Esophagus squamous epithelium (tissue), 5 donors: Measurements from ENCODE around the gene DUS1L. TPM values are rescaled to one million over a fixed set of nuclear protein-coding genes. Genes with fewer than 3 reads are reported as not detected.

Experiments
- DNase-seq: peaks from one replicate; lab custom pipeline; 2025; lab: John Stamatoyannopoulos, UW
- H3K27ac ChIP-seq, 4 donors: fragments of 200-600 bp; sonication (generic); one replicate each; pipeline ENCODE4 v1.5.1; 2016 to 2019; ENCODE audit warnings: mild to moderate bottlenecking in 1 of 4
- H3K27me3 ChIP-seq, 4 donors: fragments of 200-600 bp; sonication (generic); 1 replicate in 3 of 4; 2 replicates in 1 of 4; pipeline versions ENCODE4 v1.5.1 to v1.6.0; 2017 to 2021; ENCODE audit warnings: antibody characterized with exemption in 1 of 4
- H3K36me3 ChIP-seq, 3 donors: fragments of 200-600 bp; sonication (generic); one replicate each; pipeline ENCODE4 v1.5.1; 2016 to 2019
- H3K4me1 ChIP-seq, 3 donors: fragments of 200-600 bp; sonication (generic); one replicate each; pipeline ENCODE4 v1.5.1; 2017 to 2019
- H3K4me3 ChIP-seq, 4 donors: fragments of 200-600 bp; sonication (generic); 1 replicate in 3 of 4; 2 replicates in 1 of 4; pipeline ENCODE4 v1.5.1; 2016 to 2019; ENCODE audit warnings: mild to moderate bottlenecking in 2 of 4, moderate library complexity in 1 of 4
- H3K9me3 ChIP-seq, 3 donors: fragments of 200-600 bp; sonication (generic); one replicate each; pipeline ENCODE4 v1.5.1; 2016 to 2019
- CTCF ChIP-seq, 6 experiments: fragments of 450-650 bp in 4 of 6; fragments of 200-600 bp in 2 of 6; sonication (generic) in 2 of 6; IDR thresholded peaks; one replicate each; pipeline ENCODE4 v1.5.1; 2016 to 2019; ENCODE audit warnings: antibody characterized with exemption in 6 of 6, mild to moderate bottlenecking in 4 of 6, moderate library complexity in 4 of 6
- POLR2A ChIP-seq, 4 donors: fragments of 450-650 bp; IDR thresholded peaks; one replicate each; pipeline ENCODE4 v1.6.1; 2017; ENCODE audit warnings: antibody characterized with exemption in 4 of 4, mild to moderate bottlenecking in 4 of 4, moderate library complexity in 3 of 4
- WGBS, 2 donors: methylation state at CpG; one replicate each; pipeline ENCODE4 v1.1.5; 2018; 5-methylcytosine and 5-hydroxymethylcytosine counted together
- intact Hi-C: fragments of 100-400 bp; cut with DNase I; formaldehyde crosslinking; loops from one replicate; pipeline ENCODE4 v1.15.0; 2022
- total RNA-seq, 4 donors: library from RNA; depleted of rRNA; stranded (reverse); fragments of >200 nt; gene quantifications; one replicate each; pipeline ENCODE4 v1.1.0, GENCODE V29; 2016
- donor health status: DM: yes; HTN: yes; CAD: no.

The DUS1L gene
- total RNA-seq, 4 donors from 2014 or later, result 53.3 to 125 (median 105) TPM

- peaks cover 0 to 26% (median 4%) of the 10 kb centered on the region in 3 donors for H3K36me3 ChIP-seq
- peak within 1 kb of the TSS; percentile 62 to 97 (median 82) for H3K4me3 ChIP-seq
- TF ChIP-seq CTCF (IDR thresholded peaks at IDR 0.05), result no peak
- no peaks in the 10 kb centered on the region for H3K27me3 ChIP-seq
- 0% methylated on average over 6 to 10 of the region's 42 CpGs for WGBS, 2 donors
- H3K4me1 ChIP-seq, result peaks cover 25 to 52% (median 30%) of the 10 kb centered on the region in 3 donors
- intact Hi-C loops, result loop anchor here (2.0 kb wide), 1 partner anchor 64 kb away; no protein-coding TSS in a partner anchor
- H3K27ac ChIP-seq, result peak within 1 kb of the TSS; percentile 75 to 88 (median 84)
- no peaks in the 10 kb centered on the region for H3K9me3 ChIP-seq
- peak; percentile 99 for DNase-seq
Measured at GRCh38 chr17:82022981-82023446, 42.6 kb downstream of the DUS1L start, which contains the start of gene LRRC45. LRRC45 (plus strand) TSS chr17:82023305; CDS start chr17:82023644, 339 bp downstream.

GRCh38 chr17:82022310-82022980 is 43.2 kb downstream of the DUS1L start, which contains the start of gene CENPX:
CENPX (minus strand) TSS chr17:82022878; CDS start chr17:82022861, 17 bp downstream.
- Histone ChIP-seq H3K27me3 (no peaks in the 10 kb centered on the region), H3K27ac (peak within 1 kb of the TSS; percentile 75 to 88 (median 84)), H3K9me3 (no peaks in the 10 kb centered on the region), H3K36me3 (peaks cover 0 to 25% (median 4%) of the 10 kb centered on the region in 3 donors), H3K4me3 (peak within 1 kb of the TSS; percentile 62 to 97 (median 82)), H3K4me1 (peaks cover 25 to 52% (median 30%) of the 10 kb centered on the region in 3 donors)
- no peak for DNase-seq
- WGBS, 2 donors, result 3% methylated on average over 8 of the region's 64 CpGs; no CpG with 5 or more reads in 1 of the 2 donors
- intact Hi-C loops, result loop anchor here (2.0 kb wide), 1 partner anchor 64 kb away; no protein-coding TSS in a partner anchor
- TF ChIP-seq POLR2A (IDR thresholded peaks at IDR 0.05), result peak in 3 of 4 donors; percentile 35 to 56 (median 54)
- no peak for TF ChIP-seq CTCF (IDR thresholded peaks at IDR 0.05)

GRCh38 chr17:82021900-82022309 is 43.7 kb downstream of the DUS1L start:
- DNase-seq, result no peak
- H3K27me3 ChIP-seq, result no peaks in the 10 kb centered on the region
- H3K4me1 ChIP-seq, result peaks cover 25 to 52% (median 30%) of the 10 kb centered on the region in 3 donors
- H3K27ac ChIP-seq, result peak overlapping the region; percentile 75 to 88 (median 84)
- TF ChIP-seq POLR2A (IDR thresholded peaks at IDR 0.05), result no peak
- TF ChIP-seq CTCF (IDR thresholded peaks at IDR 0.05), result no peak
- H3K36me3 ChIP-seq, result peaks cover 0 to 23% (median 4%) of the 10 kb centered on the region in 3 donors
- no peaks in the 10 kb centered on the region for H3K9me3 ChIP-seq
- H3K4me3 ChIP-seq, result peak overlapping the region; percentile 54 to 89 (median 82)
- WGBS, 2 donors, result 0% methylated on average over 3 of the region's 10 CpGs; no CpG with 5 or more reads in 1 of the 2 donors
- intact Hi-C loops, result loop anchor here (2.0 kb wide), 1 partner anchor 63 kb away; no protein-coding TSS in a partner anchor

GRCh38 chr17:82021107-82021899 is 44.3 kb downstream of the DUS1L start:
- TF ChIP-seq POLR2A (IDR thresholded peaks at IDR 0.05) (no peak), CTCF (IDR thresholded peaks at IDR 0.05) (peak; percentile 39 to 86 (median 74))
- H3K27ac ChIP-seq, result peak overlapping the region; percentile 9 to 88 (median 80)
- 18% methylated on average over 14 of the region's 25 CpGs; no CpG with 5 or more reads in 1 of the 2 donors for WGBS, 2 donors
- peaks cover 25 to 52% (median 30%) of the 10 kb centered on the region in 3 donors for H3K4me1 ChIP-seq
- no peak for DNase-seq
- no peaks in the 10 kb centered on the region for H3K27me3 ChIP-seq
- intact Hi-C loops, result no loop called here
- H3K4me3 ChIP-seq, result peak overlapping the region; percentile 54 to 89 (median 82)
- H3K36me3 ChIP-seq, result peaks cover 0 to 21% (median 4%) of the 10 kb centered on the region in 3 donors
- no peaks in the 10 kb centered on the region for H3K9me3 ChIP-seq
